GM21529 (cell line): Measurements from ENCODE around the gene SKP2.
A peak's percentile ranks its signal among the peaks of the same experiment; 100 is the strongest.
"Not testable (repeated sequence)": the region's sequence is repeated elsewhere in the genome, so short reads cannot be mapped to it uniquely, and the experiment has no call there.

Experiments
- ATAC-seq: cut with Tn5 transposase; IDR thresholded peaks from one replicate; pipeline ENCODE4 v1.9.1; 2021; ENCODE audit not compliant: unreplicated experiment

Gene SKP2

GRCh38 chr5:36151434-36152323 lies at the start of gene SKP2, which contains the start of gene LMBRD2:
SKP2 (plus strand) TSS chr5:36152111; CDS start chr5:36152263, 152 bp downstream.
LMBRD2 (minus strand) TSS chr5:36151887; CDS start chr5:36143349, 8,538 bp downstream.
- peak; percentile 98 for ATAC-seq

- ATAC-seq: no peak
Observed at GRCh38 chr5:36105819-36106218, 46.1 kb upstream of the SKP2 start.

GRCh38 chr5:36108758-36109460 lies 43.0 kb upstream of the SKP2 start:
- ATAC-seq: no peak

GRCh38 chr5:36111238-36111637 lies 40.7 kb upstream of the SKP2 start:
- ATAC-seq: no peak

GRCh38 chr5:36125868-36126267 lies 26.0 kb upstream of the SKP2 start:
- ATAC-seq: no peak

GRCh38 chr5:36128795-36129194 lies 23.1 kb upstream of the SKP2 start:
- ATAC-seq: no peak

- ATAC-seq: not testable (repeated sequence)
Observed at GRCh38 chr5:36129666-36130065, 22.2 kb upstream of the SKP2 start.

GRCh38 chr5:36133009-36133408 lies 18.9 kb upstream of the SKP2 start:
- ATAC-seq: not testable (repeated sequence)

- no peak for ATAC-seq
Observed at GRCh38 chr5:36135988-36136387, 15.9 kb upstream of the SKP2 start.

GRCh38 chr5:36136581-36136980 lies 15.3 kb upstream of the SKP2 start:
- ATAC-seq: no peak

- ATAC-seq: no peak
Observed at GRCh38 chr5:36138900-36139683, 12.8 kb upstream of the SKP2 start.

GRCh38 chr5:36145311-36145710 lies 6.6 kb upstream of the SKP2 start:
- no peak for ATAC-seq

GRCh38 chr5:36146390-36146789 lies 5.5 kb upstream of the SKP2 start:
- ATAC-seq: no peak

GRCh38 chr5:36147681-36148080 lies 4.2 kb upstream of the SKP2 start:
- ATAC-seq: no peak

GRCh38 chr5:36150676-36151433 lies 1.1 kb upstream of the SKP2 start:
- peak; percentile 38 for ATAC-seq

- ATAC-seq: peak; percentile 1
Observed at GRCh38 chr5:36152324-36153297, 700 bp downstream of the SKP2 start.

- ATAC-seq: no peak
Observed at GRCh38 chr5:36153298-36153677, 1.4 kb downstream of the SKP2 start.

GRCh38 chr5:36153726-36154125 lies 1.8 kb downstream of the SKP2 start:
- no peak for ATAC-seq

- no peak for ATAC-seq
Observed at GRCh38 chr5:36155291-36155690, 3.4 kb downstream of the SKP2 start.
